AML-193 (cell line): ENCODE data around the gene GNG2.

Experiments used
- DNase-seq, 2 experiments: peaks; one replicate each; lab custom pipeline; 2025; lab: John Stamatoyannopoulos, UW

GNG2 gene

DNA sequence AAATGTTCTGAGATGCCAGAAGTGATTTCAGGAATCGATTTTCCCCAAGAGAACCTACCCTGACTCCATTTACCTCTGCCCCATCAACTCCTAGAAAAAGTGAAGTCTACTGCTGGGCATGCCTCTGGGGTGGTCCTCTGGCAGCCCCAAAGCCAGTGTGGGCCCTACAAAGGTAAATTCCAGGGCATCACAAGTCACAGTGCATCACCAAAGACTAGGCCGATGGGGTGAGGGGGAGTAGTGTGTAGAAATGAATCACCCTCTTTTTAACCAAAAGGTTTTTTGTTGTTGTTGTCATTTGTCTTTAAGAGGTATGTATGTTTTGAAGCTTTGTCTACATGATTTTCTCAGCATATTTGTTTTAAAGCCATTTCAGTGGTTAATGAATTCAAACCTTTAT lies 82.6 kb downstream of the GNG2 start:
- DNase-seq, result no peak

DNA sequence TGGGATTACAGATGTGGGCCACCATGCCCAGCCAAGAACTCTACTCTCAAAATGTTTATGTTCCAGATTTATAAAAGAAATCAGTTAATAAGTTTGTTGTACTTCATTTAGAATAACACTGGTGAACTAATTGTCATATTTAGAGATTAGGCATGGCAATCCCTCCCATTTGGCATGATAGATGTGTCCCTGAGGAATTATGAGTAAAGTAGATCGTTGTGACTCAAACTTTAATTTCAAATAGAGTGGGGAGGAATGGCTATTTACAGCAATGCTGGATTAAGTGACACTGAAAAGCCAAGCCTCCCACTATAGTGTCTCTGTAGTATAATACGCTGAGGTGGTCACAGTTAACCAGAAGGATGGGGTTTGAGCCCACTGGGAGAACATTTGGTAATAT lies 89.6 kb downstream of the GNG2 start:
- DNase-seq, result no peak

DNA sequence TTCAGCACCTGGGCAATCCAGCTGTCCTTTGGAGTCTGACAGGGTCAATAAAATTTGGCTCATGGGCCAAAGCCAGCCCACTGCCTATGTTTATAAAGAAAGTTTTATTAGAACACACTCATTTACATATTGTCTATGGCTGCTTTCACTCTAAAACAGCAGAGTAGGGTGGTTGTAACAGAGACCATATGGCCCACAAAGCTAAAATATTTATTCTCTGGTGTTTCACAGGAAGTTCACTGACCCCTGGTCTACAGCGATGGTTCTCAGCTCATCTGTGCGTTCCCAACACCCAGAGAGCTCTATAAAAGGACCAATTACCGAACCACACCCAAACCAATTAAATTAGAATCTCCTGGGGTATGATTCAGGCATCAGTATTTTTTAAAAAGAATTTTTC lies 91.2 kb downstream of the GNG2 start:
- no peak for DNase-seq

DNA sequence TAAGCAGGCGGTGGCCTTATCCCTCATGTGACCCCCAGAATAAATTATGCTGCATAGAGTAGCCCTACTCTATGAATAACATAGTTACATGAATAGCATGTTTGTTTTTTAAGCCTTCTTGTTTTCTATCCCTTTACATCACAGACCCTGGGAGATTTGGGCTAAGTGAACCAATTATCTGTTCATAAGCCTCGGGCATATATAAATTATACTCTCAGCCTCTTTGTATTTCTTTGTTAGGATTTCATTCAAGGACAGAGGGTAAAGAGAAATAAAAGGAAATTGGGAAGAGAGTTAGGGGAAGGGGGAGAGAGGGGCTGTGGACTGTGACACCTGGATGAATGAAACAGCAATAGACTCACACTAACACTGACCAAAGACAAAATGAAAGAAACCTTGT lies 93.6 kb downstream of the GNG2 start:
- DNase-seq, result no peak

DNA sequence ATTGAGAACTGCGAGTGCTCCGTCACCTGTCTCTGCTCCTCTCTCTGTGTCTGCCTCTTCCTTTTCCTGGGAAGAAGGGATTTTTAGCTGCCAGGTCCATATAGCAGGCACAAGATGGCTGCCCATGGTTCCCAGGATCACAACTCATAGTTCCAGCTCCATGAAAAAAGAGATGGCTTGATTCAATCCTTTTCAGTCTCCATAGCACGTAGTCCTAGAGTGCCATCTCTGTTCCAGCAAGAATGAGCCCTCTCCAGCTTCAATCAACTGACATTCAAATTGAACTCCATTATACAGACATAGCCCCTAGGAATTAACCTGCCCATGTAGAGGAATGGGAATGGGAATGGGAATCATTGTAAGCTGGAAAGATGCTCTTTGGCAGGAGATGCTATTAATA lies 94.2 kb downstream of the GNG2 start:
- DNase-seq, result no peak

DNA sequence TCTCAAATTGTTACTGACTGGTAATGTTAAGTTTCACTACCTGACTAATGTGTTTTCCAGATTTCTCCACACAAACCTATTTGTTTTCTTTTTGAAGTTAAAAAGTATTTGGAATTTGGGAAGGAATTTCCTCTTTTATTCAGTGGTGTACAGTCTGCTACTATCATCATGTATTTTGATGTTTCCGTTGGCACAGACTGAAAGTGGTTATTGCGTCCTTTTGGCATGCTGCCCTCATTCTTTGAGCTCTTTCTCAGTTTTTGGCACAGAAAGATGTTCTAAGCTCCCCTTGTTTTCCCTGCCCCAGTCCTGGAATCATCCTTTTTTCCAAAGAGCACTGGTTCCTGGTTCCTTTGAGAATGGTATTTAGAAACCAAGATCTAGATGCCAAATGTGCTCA lies 97.5 kb downstream of the GNG2 start:
- DNase-seq, result no peak

DNA sequence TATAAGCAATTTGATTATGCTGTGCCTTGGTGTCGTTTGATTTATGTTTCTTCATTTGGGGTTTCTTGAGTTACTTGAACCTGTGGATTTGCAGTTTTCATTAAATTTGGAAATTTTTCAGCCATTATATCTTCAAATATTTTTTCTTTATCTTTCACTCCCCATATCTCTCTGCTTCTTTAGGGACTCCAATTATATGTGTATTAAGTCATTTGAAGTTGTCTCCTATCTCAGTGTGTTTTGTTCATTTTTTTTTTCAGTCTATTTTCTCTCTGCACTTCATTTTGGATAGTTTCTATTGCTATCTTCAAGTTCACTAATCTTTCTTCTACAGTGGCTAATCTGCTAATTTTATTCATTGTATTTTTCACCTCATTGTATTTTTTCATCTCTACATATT lies 99.5 kb downstream of the GNG2 start:
- DNase-seq, result no peak

DNA sequence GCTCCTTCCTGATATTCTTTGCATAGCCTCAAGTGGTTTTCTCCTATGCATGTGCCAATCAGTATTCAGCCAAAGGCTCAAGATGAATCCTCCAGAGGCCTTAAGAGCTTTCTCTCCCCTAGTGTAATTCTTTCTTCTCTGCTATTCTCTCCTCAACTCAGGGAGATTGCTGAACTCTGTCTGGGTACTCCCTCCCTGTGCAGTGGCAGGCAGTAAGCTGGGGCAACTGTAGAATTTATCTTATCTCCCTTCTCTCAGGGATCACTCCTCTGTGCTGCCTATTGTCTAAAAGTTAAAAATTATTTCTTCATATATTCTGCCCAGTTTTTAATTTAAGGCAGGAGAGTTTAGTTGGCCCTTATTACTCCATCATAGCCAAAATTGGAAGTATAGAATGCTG lies 100.5 kb downstream of the GNG2 start:
- DNase-seq, result no peak

DNA sequence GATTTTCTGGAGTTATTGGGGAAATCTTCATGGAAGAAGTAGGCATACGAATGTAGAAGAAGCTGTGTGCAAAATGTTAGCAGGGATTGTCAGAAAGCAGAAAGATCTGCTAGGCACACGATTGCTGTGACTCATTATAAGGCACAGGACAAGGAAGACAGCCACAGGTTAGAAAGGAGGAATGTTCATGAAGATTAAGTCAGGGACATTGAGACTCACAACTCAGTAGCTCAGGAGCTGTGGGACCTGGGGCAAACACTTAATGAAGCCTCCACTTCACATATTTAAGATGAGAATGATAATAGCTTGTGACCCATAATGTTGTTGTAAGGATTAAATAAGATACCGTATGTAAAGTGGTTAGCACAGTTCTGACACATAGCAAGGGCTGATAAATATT lies 102.3 kb downstream of the GNG2 start:
- no peak for DNase-seq

DNA sequence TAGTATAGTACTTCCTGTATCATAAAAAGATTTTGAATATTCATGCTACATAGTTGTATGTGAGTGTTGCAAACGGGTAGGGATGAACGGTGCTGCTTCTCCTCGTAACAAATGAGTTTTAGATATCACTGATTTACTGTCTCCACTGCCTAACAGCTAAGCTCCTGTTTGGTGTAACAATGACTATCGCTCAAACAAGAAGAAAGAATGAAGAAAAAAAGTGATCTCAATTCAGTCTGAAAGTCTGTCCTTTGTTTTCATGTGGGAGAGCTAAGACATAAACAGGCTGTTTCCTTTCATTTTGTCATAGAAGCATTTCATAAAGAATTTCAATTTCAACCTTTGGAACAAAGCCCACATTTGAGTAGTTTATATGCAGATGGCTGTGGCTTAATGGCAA lies 102.9 kb downstream of the GNG2 start:
- DNase-seq, result no peak

DNA sequence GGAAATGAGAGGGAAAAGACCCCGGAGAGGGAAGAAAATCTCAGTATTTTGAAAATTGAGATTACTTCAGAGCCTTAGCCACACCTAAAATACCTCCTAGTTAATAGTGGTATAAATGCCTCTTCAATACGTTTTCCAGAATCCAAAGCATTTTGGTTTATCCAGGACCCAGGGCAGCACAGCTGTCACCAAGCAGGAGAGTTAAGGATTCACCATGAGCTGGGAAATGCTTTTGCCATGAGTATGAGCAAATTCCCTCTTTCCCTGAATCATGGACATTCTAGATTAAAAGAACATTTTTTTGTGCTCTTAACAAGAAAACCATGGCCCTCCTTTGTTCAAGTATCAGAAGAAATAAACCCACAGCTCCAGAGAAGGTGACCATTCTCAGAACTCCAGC lies 107.1 kb downstream of the GNG2 start:
- no peak for DNase-seq

DNA sequence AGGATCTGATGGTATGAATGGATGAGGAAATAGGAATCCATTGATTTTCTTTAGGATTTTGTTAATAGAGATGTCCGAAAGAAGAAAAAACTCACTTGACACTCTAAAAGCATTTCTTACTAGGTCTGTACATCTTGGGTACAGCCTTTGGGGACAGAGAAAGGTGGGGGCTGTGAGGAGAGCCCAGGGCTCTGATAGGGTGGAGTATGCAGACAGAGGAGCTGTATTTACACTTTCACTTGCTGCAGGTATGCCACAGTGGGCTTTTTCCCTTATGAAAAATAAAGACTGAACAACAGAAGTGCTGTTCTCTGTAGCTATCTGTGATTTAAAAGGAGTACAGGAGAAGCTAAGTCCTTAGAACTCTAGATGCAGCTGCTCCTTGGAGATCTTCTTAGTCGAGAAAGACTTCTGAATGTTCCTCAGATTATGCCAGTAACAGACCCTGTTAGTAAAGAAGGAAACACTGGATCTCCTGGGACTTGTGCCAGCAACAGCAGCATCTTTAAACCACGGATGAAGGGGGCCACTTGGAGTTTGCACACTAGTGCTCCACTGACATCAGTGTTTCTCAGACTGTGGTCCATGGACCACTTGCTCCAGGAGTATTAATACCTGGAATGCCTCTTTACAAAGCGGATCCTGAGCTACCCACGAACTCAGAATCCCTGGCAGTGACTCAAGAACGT lies 109.6 kb downstream of the GNG2 start:
- DNase-seq, result no peak

DNA sequence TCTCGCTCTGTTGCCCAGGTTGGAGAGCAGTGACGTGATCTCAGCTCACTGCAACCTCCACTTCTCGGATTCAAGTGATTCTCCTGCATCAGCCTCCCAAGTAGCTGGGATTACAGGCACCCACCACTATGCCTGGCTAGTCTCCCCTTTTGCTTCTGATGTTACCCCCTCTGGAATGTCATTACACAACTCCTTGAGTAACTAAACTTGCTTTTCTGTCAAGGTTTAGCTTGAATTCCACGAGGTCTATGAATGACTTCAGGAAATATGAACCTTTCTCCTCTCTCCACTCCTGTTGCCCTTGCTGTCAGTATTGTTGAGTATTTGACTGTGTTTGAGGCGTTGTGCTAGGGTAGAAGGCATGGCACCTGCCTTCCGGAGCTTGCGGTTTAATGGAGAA lies 112.2 kb downstream of the GNG2 start:
- DNase-seq, result no peak

DNA sequence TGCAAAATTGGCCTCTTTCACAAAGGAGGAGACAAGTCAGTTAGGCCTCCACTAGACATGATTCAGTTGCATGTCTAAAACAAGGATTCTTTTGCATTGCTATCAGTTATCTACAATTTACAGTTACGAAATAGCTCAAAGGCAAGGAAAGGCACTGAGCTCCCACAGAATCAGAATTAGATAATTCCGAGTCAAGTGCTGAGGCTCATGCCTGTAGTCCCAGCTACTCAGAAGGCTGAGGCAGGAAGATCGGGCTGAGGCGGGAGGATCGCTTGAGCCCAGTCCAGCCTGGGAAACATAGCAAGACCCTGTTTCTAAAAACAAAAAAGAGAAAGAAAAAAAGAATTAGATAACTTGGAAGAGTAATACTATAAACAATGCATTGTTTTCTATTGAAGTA lies 116.7 kb downstream of the GNG2 start:
- DNase-seq, result no peak

DNA sequence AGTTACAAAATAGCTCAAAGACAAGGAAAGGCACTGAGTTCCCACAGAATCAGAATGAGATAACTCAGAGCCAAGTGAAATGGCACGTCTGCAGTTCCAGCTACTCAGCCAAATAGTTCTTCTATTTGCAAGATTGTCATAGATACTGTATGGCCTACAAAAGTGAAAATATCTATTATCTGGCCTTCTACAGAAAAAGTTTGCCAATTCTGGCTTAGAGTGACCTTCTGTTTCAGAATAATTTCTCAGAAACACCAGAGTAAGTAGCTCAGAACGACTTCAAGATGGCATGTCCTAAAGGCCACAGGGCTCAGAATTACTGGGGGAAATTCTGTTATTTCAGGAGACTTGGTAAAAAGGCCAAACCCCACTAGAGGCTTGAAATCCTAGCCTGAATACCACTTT lies 118.3 kb downstream of the GNG2 start:
- DNase-seq, result no peak

DNA sequence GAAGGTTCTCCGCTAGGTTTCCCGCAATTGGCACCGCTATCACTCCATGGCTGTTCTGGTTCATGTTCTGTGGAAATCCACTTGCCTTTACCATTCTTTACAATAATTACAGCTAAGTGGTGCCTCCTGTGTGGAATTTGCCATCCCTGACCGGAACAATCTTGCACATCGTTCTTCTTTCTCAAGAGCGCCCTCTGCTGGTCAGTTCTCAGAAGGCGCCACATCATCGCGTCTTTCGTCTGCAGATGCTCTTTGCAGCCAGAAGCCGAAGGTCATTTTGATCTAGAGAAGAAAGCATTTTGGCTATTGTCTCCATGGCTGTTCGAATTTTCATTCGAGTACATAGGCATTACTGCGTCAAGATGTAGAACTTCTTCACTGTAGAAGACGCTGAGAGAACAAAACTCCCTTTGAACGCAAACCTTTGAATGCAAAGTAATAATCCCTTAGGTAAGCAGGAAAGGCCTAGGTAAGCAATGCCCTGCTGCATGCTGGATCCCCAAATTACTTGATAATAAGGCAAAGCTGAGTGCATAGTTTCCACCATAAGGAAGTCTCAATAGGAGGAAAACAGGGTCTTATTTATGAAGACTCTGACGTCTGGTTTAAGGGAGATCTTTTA lies 118.8 kb downstream of the GNG2 start:
- peak; percentile 52 to 60 for DNase-seq

DNA sequence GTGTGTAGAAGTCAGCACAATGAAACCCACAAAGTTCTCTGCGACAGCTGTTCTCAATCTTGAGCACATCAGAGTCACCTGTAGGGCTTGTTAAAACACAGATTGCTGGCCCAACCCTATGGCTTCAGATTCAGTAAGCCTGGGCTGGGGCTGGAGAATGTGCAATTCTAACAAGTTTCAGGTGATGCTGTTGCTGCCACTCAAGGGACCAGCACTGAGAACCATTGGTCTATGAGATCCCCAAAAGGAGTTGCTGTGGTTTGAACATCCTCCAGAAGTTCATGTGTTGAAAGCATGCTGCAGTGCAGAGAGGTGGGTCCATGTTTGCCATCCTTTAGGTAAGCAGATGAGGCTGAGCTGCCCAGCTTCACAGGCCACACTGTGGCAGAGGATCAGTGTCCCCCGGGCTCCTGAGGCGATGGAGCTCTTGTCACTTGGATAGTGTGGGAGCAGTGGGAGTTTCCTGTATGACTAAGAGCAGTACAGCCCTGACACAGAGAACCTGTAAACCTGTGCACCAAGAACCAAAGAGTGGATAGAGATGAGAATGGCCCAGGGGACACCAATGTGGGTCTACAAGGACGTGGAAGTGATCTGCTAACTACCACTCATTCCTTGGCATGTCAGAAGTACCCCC lies 120.9 kb downstream of the GNG2 start:
- DNase-seq, result no peak

DNA sequence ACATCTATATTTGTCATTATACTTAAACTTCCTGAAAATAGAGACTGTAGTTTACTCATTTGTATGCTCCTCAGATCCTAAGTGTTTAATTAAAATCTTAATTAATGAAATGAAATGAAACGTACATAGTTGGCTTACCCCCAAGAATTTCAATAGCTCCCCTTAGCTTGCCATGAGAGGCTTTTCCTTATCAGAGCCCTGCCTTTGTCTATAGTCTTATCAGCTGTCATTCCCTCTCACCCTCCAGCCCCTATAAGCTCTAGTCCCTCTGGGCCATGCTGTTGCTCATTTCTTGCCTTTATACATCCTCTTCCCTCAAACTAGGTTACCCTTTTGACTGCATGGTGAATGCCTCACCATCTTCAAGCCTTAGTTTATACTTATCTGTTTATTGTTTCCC lies 127.8 kb downstream of the GNG2 start:
- no peak for DNase-seq

DNA sequence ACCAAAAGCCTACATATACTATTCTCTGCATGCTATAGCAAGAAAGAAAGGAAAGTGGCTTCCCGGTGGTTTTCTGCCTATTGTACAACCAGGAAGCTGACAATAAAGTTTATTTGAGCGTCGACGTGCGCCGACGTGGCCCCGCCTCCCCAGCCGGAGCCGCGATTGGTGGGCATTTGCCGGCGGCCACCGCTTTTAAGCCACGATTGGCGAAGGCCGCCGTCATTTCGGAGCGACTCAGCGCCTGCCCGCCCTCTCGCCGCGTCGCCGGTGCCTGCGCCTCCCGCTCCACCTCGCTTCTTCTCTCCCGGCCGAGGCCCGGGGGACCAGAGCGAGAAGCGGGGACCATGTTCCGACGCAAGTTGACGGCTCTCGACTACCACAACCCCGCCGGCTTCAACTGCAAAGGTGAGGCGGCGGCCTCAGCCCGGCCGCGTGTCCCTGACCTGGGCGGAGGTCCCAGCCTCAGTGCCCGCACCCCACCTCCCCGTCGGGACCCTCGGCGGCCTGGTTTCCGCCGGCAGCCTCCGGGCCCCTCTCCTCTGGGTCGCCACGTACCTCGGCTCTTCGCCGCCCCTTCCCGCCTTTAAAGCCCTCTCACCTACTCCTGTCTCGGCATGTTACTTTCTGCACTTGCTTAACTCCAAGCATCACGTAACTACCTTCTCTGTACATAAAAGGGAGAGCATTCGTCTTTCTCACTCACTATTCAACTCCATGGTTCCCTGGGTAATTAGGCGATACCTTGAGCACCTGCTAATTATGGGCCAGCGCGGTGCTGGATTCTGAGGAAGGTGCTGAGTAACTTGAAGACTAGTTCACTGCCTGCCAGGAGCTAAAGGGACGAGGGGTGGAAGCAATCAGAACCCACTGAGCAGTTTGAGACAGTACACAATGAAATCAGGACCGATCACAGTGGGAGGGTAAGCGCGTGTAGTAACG lies 129.2 kb downstream of the GNG2 start, which contains the start of gene RTRAF:
RTRAF (plus strand) TSS at position 254 of the 942 bp plus-strand sequence; CDS start at position 348, 94 bp downstream.
- DNase-seq, result peak; percentile 88 to 89

DNA sequence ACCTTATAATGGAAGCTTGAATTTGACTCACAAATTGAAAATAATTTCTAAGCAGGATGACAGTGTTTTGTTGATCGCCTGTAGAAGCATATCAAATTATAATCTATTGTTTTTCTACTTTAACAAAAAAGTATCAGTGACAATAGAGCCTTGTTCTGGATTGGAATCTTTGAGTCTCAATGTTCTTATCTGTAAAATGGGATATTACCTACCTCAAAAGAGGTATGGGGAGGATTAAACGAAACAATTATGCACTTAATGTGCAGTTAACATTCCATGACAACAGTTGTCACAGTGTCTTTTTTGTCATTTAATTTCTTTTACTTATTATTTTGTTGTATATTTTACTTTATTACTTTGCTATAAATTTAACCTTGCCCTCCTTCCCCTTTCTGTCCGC lies 130.1 kb downstream of the GNG2 start:
- DNase-seq, result no peak

DNA sequence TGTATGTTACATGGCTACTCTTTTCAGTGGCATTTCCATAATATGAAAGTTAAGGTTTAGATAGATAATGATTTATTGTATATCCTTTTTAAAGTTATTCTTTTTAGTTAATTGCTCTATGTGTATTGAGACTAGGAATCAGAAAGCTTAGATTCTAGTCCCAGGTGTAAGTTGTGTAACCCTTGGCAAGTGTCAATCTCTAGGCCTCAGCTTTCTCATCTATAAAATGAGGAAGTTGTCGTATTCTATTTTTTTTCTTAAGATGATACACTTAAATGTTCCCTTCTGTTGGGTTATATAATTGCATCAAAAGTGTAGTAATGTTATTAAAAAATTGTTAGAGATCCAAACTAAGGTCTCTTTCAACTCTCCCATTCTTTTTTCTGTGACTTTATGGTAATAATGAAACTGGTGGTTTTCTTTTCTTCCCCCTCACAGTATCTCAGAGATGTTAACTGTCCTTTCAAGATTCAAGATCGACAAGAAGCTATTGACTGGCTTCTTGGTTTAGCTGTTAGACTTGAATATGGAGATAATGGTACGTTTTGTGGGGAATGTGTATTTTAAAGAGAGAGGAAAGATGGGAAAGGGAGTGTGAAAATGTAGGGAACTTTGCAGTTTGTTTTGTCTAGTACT lies 133.0 kb downstream of the GNG2 start:
- peak; percentile 29 to 31 for DNase-seq
